CD14-positive monocyte (primary cell): ENCODE measurements around the gene EMC8. TPM values are rescaled to one million over a fixed set of nuclear protein-coding genes. Genes with fewer than 3 reads are reported as not detected.

Experiments
- DNase-seq, 3 donors: peaks; one replicate each; pipeline ENCODE4 v3.0.0-alpha.2; 2011 to 2022
- H2AFZ ChIP-seq: 2 replicates; pipeline ENCODE4 v1.6.0; 2012; ENCODE audit warnings: mild to moderate bottlenecking, low read depth, low read length, inconsistent platforms; ENCODE audit not compliant: insufficient read depth, poor library complexity, severe bottlenecking
- H3K27ac ChIP-seq, 2 donors: 1 replicate in 1 of 2; 2 replicates in 1 of 2; pipeline ENCODE4 v1.5.1; 2012 to 2013; ENCODE audit warnings: low read length in 2 of 2, control low read depth in 1 of 2, inconsistent platforms in 1 of 2, low read depth in 1 of 2, mild to moderate bottlenecking in 1 of 2
- H3K27me3 ChIP-seq, 2 donors: one replicate each; pipeline versions ENCODE4 v1.6.0 to v1.6.1; 2011 to 2013; ENCODE audit warnings: low read length in 2 of 2; ENCODE audit not compliant: control insufficient read depth in 2 of 2, insufficient read depth in 2 of 2
- H3K36me3 ChIP-seq, 2 donors: replicated peaks in 1 of 2; 1 replicate in 1 of 2; 2 replicates in 1 of 2; pipeline versions ENCODE4 v1.5.1 to v1.6.1; 2012 to 2013; ENCODE audit warnings: low read length in 2 of 2, control low read depth in 1 of 2, inconsistent platforms in 1 of 2, mild to moderate bottlenecking in 1 of 2; ENCODE audit not compliant: insufficient read depth in 2 of 2, control insufficient read depth in 1 of 2
- H3K4me1 ChIP-seq, 2 donors: 1 replicate in 1 of 2; 2 replicates in 1 of 2; pipeline versions ENCODE4 v1.5.1 to v1.6.1; 2012 to 2013; ENCODE audit warnings: low read length in 2 of 2, control low read depth in 1 of 2, inconsistent platforms in 1 of 2, mild to moderate bottlenecking in 1 of 2, moderate library complexity in 1 of 2; ENCODE audit not compliant: insufficient read depth in 2 of 2, control insufficient read depth in 1 of 2
- H3K4me2 ChIP-seq: replicated peaks from 2 replicates; pipeline ENCODE3; 2012; ENCODE audit warnings: low read length, moderate library complexity, mild to moderate bottlenecking; ENCODE audit not compliant: poor library complexity, severe bottlenecking; ENCODE audit errors: extremely low read depth
- H3K4me3 ChIP-seq, 3 experiments: fragments of 200-600 bp in 1 of 3; sonication (generic) in 1 of 3; replicated peaks in 1 of 3; 1 replicate in 2 of 3; 2 replicates in 1 of 3; pipeline ENCODE4 v1.5.1; 2011 to 2013; ENCODE audit warnings: low read length in 3 of 3, mild to moderate bottlenecking in 3 of 3, control low read depth in 2 of 3, low read depth in 2 of 3, inconsistent platforms in 1 of 3, moderate library complexity in 1 of 3
- H3K79me2 ChIP-seq: 2 replicates; pipeline ENCODE4 v1.6.0; 2012; ENCODE audit warnings: mild to moderate bottlenecking, control low read depth, inconsistent platforms, low read length, moderate library complexity; ENCODE audit not compliant: insufficient read depth
- H3K9ac ChIP-seq: 2 replicates; pipeline ENCODE4 v1.6.0; 2017; ENCODE audit warnings: low read length, mild to moderate bottlenecking; ENCODE audit not compliant: insufficient read depth, poor library complexity, severe bottlenecking
- H3K9me3 ChIP-seq, 2 donors: replicated peaks in 1 of 2; 1 replicate in 1 of 2; 2 replicates in 1 of 2; pipeline versions ENCODE4 v1.5.1 to v1.6.1; 2012 to 2013; ENCODE audit warnings: low read length in 2 of 2, control low read depth in 1 of 2; ENCODE audit not compliant: control insufficient read depth in 1 of 2, insufficient read depth in 1 of 2
- H4K20me1 ChIP-seq: 2 replicates; pipeline ENCODE4 v1.6.0; 2012; ENCODE audit warnings: mild to moderate bottlenecking, low read length, control low read depth, moderate library complexity; ENCODE audit not compliant: insufficient read depth
- H3K27ac Mint-ChIP-seq, 7 donors: one replicate each; pipeline ENCODE4 v1.8.0; 2020; ENCODE audit warnings: mild to moderate bottlenecking in 7 of 7, mixed read lengths in 7 of 7, moderate library complexity in 6 of 7, inconsistent platforms in 2 of 7
- H3K27me3 Mint-ChIP-seq, 3 donors: one replicate each; pipeline ENCODE4 v1.8.0; 2021 to 2022; ENCODE audit warnings: low read depth in 3 of 3, mild to moderate bottlenecking in 3 of 3, mixed read lengths in 3 of 3, moderate library complexity in 3 of 3, inconsistent platforms in 1 of 3
- H3K36me3 Mint-ChIP-seq, 2 donors: one replicate each; pipeline ENCODE4 v1.8.0; 2020; ENCODE audit warnings: mixed read lengths in 2 of 2, inconsistent platforms in 1 of 2, mild to moderate bottlenecking in 1 of 2
- H3K4me1 Mint-ChIP-seq: one replicate; pipeline ENCODE4 v1.8.0; 2020; ENCODE audit warnings: mild to moderate bottlenecking, mixed read lengths
- H3K4me3 Mint-ChIP-seq, 2 donors: one replicate each; pipeline ENCODE4 v1.8.0; 2020; ENCODE audit warnings: mild to moderate bottlenecking in 2 of 2, mixed read lengths in 2 of 2, moderate library complexity in 1 of 2
- H3K9me3 Mint-ChIP-seq, 7 donors: one replicate each; pipeline ENCODE4 v1.8.0; 2020 to 2022; ENCODE audit warnings: mixed read lengths in 7 of 7, mild to moderate bottlenecking in 6 of 7, moderate library complexity in 6 of 7, inconsistent platforms in 2 of 7
- WGBS: methylation state at CpG from one replicate; pipeline ENCODE4 v1.1.5; 2013; ENCODE audit warnings: missing lambda C conversion rate; ENCODE audit not compliant: insufficient coverage; 5-methylcytosine and 5-hydroxymethylcytosine counted together
- intact Hi-C, 2 donors: fragments of 100-400 bp; cut with micrococcal nuclease; formaldehyde crosslinking; loops; one replicate each; pipeline versions ENCODE4 v1.15.0 to v1.15.1; 2023
- polyA plus RNA-seq, 3 donors: library from polyadenylated mRNA; depleted of rRNA in 1 of 3; unstranded in 2 of 3; stranded (reverse) in 1 of 3; fragments of 300-500 nt in 2 of 3; fragments of >200 nt in 1 of 3; fragmentation: Illumina TruSeq in 2 of 3; gene quantifications; 1 replicate in 2 of 3; 2 replicates in 1 of 3; pipeline ENCODE4 v1.2.3, GENCODE V29; 2012 to 2021
- TF ChIP-seq, protein P1 (sequence below): fragments of 200-600 bp; IDR thresholded peaks from one replicate; pipeline ENCODE4 v1.8.0; 2022; ENCODE audit warnings: antibody characterized with exemption, mild to moderate bottlenecking

The EMC8 gene
- polyA plus RNA-seq, 3 donors = 28.2 to 30.0 (median 29.9) TPM

DNA sequence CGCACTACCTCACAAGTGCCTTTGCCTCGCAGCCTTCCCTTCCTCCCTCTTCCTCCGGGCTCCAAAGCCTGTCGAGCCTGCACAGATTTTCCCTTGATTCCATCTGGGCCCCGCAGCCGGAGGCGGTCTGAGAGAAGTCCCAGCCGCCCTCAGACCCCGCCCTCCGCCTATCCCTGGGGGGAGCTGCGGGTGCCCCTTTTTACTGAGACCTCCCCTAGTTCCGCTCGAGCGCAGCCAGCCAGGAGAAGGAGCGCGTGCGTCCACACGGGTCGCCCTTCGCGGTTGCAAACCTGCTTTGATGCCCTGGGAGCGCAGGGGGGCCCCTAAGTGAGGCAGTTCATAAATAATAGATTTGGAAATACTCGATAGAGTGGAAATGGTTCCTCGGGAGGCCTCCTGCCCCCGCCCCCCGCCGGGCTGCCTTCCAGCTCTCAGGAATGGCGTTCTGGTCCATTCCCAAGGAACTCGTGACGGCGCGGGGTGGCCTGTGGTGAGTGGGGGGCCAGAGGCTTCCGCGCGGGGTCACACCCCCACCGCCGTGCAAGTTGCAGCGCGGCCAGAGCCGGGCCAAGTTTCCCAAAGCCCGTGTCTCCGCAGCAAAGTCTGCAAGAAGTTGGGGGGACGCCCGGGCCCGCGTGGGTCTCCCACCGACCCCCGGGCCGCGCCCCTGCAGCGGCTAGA lies 49.1 kb downstream of the EMC8 start:
- peaks cover 6% of the 10 kb centered on the region for H3K79me2 ChIP-seq
- H3K9me3 Mint-ChIP-seq = no peaks in the 10 kb centered on the region
- H3K4me3 Mint-ChIP-seq = peak overlapping the region; percentile 95 to 99
- H3K36me3 Mint-ChIP-seq = peaks cover 6 to 19% of the 10 kb centered on the region in 2 donors
- H3K4me3 ChIP-seq = peak overlapping the region; percentile 57 to 78 (median 70)
- no peaks in the 10 kb centered on the region for H3K36me3 ChIP-seq
- peaks cover 19 to 27% of the 10 kb centered on the region in 2 donors for H3K4me1 ChIP-seq
- peak overlapping the region; percentile 99 for H3K4me2 ChIP-seq
- H3K27me3 Mint-ChIP-seq = peaks cover 13 to 31% (median 18%) of the 10 kb centered on the region in 3 donors
- peaks cover 0 to 9% of the 10 kb centered on the region in 2 donors for H3K27me3 ChIP-seq
- H2AFZ ChIP-seq = peak overlapping the region; percentile 81
- intact Hi-C loops = no loop called here
- H3K27ac Mint-ChIP-seq = peak overlapping the region in 4 of 7 donors; percentile 57 to 83 (median 66)
- H3K9ac ChIP-seq = peak overlapping the region; percentile 15
- H3K27ac ChIP-seq = no peak overlapping the region
- DNase-seq = peak in 1 of 3 donors; percentile 33
- TF ChIP-seq, protein P1, sequence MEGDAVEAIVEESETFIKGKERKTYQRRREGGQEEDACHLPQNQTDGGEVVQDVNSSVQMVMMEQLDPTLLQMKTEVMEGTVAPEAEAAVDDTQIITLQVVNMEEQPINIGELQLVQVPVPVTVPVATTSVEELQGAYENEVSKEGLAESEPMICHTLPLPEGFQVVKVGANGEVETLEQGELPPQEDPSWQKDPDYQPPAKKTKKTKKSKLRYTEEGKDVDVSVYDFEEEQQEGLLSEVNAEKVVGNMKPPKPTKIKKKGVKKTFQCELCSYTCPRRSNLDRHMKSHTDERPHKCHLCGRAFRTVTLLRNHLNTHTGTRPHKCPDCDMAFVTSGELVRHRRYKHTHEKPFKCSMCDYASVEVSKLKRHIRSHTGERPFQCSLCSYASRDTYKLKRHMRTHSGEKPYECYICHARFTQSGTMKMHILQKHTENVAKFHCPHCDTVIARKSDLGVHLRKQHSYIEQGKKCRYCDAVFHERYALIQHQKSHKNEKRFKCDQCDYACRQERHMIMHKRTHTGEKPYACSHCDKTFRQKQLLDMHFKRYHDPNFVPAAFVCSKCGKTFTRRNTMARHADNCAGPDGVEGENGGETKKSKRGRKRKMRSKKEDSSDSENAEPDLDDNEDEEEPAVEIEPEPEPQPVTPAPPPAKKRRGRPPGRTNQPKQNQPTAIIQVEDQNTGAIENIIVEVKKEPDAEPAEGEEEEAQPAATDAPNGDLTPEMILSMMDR = peak; percentile 11
- H4K20me1 ChIP-seq = no peaks in the 10 kb centered on the region
- H3K9me3 ChIP-seq = no peaks in the 10 kb centered on the region
- H3K4me1 Mint-ChIP-seq = peaks cover 28% of the 10 kb centered on the region
- WGBS = under 1% methylated on average over 42 of the region's 51 CpGs

DNA sequence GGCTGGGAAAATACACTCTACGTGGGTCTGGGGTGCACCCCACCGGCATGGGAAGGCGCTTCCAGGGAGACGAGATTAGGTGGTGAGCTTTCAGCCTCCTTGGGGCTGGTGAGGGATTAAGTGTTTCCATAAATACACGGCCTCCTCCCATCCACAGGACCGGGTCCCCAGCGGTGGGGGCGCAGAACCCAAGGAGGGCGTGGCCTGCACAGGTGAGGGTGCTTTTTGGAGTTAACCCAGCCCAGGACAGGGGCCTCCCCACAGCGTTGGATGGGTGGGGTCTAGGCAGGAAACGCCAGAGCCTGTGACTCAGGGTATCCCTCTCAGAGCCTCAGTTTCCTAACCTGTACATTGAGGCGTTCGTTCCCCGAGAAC lies 49.6 kb downstream of the EMC8 start:
- Histone ChIP-seq H3K4me1 (peaks cover 19 to 27% of the 10 kb centered on the region in 2 donors), H3K4me2 (peak overlapping the region; percentile 99), H4K20me1 (no peaks in the 10 kb centered on the region), H3K36me3 (no peaks in the 10 kb centered on the region), H3K27me3 (peaks cover 0 to 9% of the 10 kb centered on the region in 2 donors), H2AFZ (peak overlapping the region; percentile 81), H3K79me2 (peaks cover 6% of the 10 kb centered on the region), H3K27ac (no peak overlapping the region), H3K4me3 (peak overlapping the region; percentile 57 to 78 (median 70)), H3K9me3 (no peaks in the 10 kb centered on the region), H3K9ac (no peak overlapping the region)
- H3K9me3 Mint-ChIP-seq = no peaks in the 10 kb centered on the region
- TF ChIP-seq, protein P1 = no peak
- DNase-seq = no peak
- no CpG with 5 or more reads among the region's 14 CpGs for WGBS
- intact Hi-C loops = no loop called here
- H3K36me3 Mint-ChIP-seq = peaks cover 6 to 19% of the 10 kb centered on the region in 2 donors
- peak overlapping the region; percentile 95 to 99 for H3K4me3 Mint-ChIP-seq
- peaks cover 28% of the 10 kb centered on the region for H3K4me1 Mint-ChIP-seq
- H3K27me3 Mint-ChIP-seq = peaks cover 13 to 31% (median 18%) of the 10 kb centered on the region in 3 donors
- H3K27ac Mint-ChIP-seq = no peak overlapping the region
